HG02885 (cell line): ENCODE results near the gene ZNF77.
"Not testable (repeated sequence)": the region's sequence is repeated elsewhere in the genome, so short reads cannot be mapped to it uniquely, and the experiment has no call there.

Experiments used
- ATAC-seq: cut with Tn5 transposase; IDR thresholded peaks from one replicate; pipeline ENCODE4 v1.9.1; 2021; ENCODE audit warnings: mild to moderate bottlenecking; ENCODE audit not compliant: unreplicated experiment, poor library complexity

The ZNF77 gene

GRCh38 chr19:2923510-2923909 lies 21.3 kb downstream of the ZNF77 start:
- ATAC-seq = no peak

GRCh38 chr19:2922987-2923386 lies 21.8 kb downstream of the ZNF77 start:
- no peak for ATAC-seq

GRCh38 chr19:2917275-2918184 lies 27.2 kb downstream of the ZNF77 start:
- no peak for ATAC-seq

- no peak for ATAC-seq
These were observed 32.5 kb downstream of the ZNF77 start for GRCh38 chr19:2912306-2912705.

GRCh38 chr19:2906631-2907195 lies 38.1 kb downstream of the ZNF77 start:
- ATAC-seq = no peak

GRCh38 chr19:2905918-2906519 lies 38.8 kb downstream of the ZNF77 start:
- ATAC-seq = no peak

GRCh38 chr19:2903326-2903725 lies 41.4 kb downstream of the ZNF77 start:
- ATAC-seq = not testable (repeated sequence)

- no peak for ATAC-seq
These were observed 42.1 kb downstream of the ZNF77 start for GRCh38 chr19:2902590-2903218.

GRCh38 chr19:2900296-2901252 lies 44.2 kb downstream of the ZNF77 start, which contains the start of gene ZNF57:
ZNF57 (plus strand) TSS chr19:2900928; CDS start chr19:2901046, 118 bp downstream.
- ATAC-seq = peak; percentile 95

GRCh38 chr19:2896694-2897093 lies 48.1 kb downstream of the ZNF77 start:
- no peak for ATAC-seq

- not testable (repeated sequence) for ATAC-seq
These were observed 54.2 kb downstream of the ZNF77 start for GRCh38 chr19:2890531-2890930.

- no peak for ATAC-seq
These were observed 56.0 kb downstream of the ZNF77 start for GRCh38 chr19:2888731-2889224.

- no peak for ATAC-seq
These were observed 57.3 kb downstream of the ZNF77 start for GRCh38 chr19:2887391-2887914.

- no peak for ATAC-seq
These were observed 59.0 kb downstream of the ZNF77 start for GRCh38 chr19:2885736-2886135.

- no peak for ATAC-seq
These were observed 60.9 kb downstream of the ZNF77 start for GRCh38 chr19:2883686-2884439.
